ENCODE measurements around the gene LRIT2. TPM values are rescaled to one million over a fixed set of nuclear protein-coding genes. Genes with fewer than 3 reads are reported as not detected.

LRIT2 gene
- total and polyA plus RNA-seq, 9 of the 15 experiments (the other 6 are each of a cell fraction or from before 2014, with no cell fraction given), result not detected

- no peak overlapping the region for H3K4me2 ChIP-seq (ENCODE audit: insufficient read depth, low read length)
- H3K36me3 ChIP-seq (ENCODE audit: control insufficient read depth, insufficient read depth, low read length), result no peaks in the 10 kb centered on the region
- DNase-seq (ENCODE audit: extremely low read depth in 1 of 4, low spot score in 3 of 4), result no peak
- no peak overlapping the region for H3K27ac ChIP-seq (ENCODE audit: extremely low read depth, low read depth, low read length)
- no peaks in the 10 kb centered on the region for H3K9me1 ChIP-seq (ENCODE audit: control insufficient read depth, insufficient read depth, low read length)
- TF ChIP-seq NRF1 (conservative IDR thresholded peaks at IDR 0.05 in 1 of 2, IDR thresholded peaks at IDR 0.05 in 1 of 2) (0 out of 4 replicates have a peak, but pooled peaks of 1 of the 2 experiments have one; percentile 1), HLTF (IDR thresholded peaks at IDR 0.05) (no peak), CHD7 (IDR thresholded peaks at IDR 0.05; ENCODE audit: low read depth, low read length) (no peak), ZNF583 (CRISPR knock-in tag; IDR thresholded peaks at IDR 0.05) (no peak), NR0B1 (IDR thresholded peaks at IDR 0.05; ENCODE audit: partially characterized antibody) (no peak), XRCC3 (IDR thresholded peaks at IDR 0.05) (no peak)
- H3K79me2 ChIP-seq (ENCODE audit: control insufficient read depth, insufficient read depth, low read length), result no peaks in the 10 kb centered on the region
- intact Hi-C loops (cut with micrococcal nuclease) (loop anchor here (1.0 to 2.0 kb wide), 2 partner anchors 57 to 80 kb away; no protein-coding TSS in a partner anchor), in situ Hi-C loops (cut with MboI) (no loop called here)
- peaks cover 9 to 32% of the 10 kb centered on the region in 2 experiments for H3K27me3 ChIP-seq (ENCODE audit: control insufficient read depth in 2 of 2, insufficient read depth in 2 of 2, low read length in 2 of 2)
- ATAC-seq, result no peak
- POLR2A ChIA-PET, result no interaction called here
- WGBS (ENCODE audit: insufficient coverage, low coverage, missing lambda C conversion rate), result under 1% methylated on average over 6 of the region's 6 CpGs
- peaks cover 7 to 8% of the 10 kb centered on the region in 2 experiments; a peak in 4 of 5 replicates for H3K4me1 ChIP-seq (replicated peaks in 1 of 2; ENCODE audit: control insufficient read depth in 2 of 2, insufficient read depth in 2 of 2, low read length in 2 of 2)
- no peaks in the 10 kb centered on the region for H4K20me1 ChIP-seq (replicated peaks; ENCODE audit: control insufficient read depth, insufficient read depth, low read length)
- no peak for FAIRE-seq
- H3K9me3 ChIP-seq (replicated peaks; ENCODE audit: control insufficient read depth, insufficient read depth, low read depth, low read length), result no peaks in the 10 kb centered on the region
- no peak overlapping the region for H3K4me3 ChIP-seq
- no peak overlapping the region for H3K9ac ChIP-seq (ENCODE audit: insufficient read depth in 1 of 2, low read depth in 2 of 2, low read length in 2 of 2)
- CTCF ChIA-PET (ENCODE audit: low intra/inter-chr PET ratio), result interaction anchor here (1.1 to 2.1 kb wide), 3 partner anchors 58 to 332 kb away, joined by 3 to 19 read pairs (median 12); no protein-coding TSS in a partner anchor
- no peak overlapping the region for H2AFZ ChIP-seq (ENCODE audit: low read depth, low read length)
- no TSS peak for BruUV-seq (replicated peaks)
Measured at GRCh38 chr10:84205853-84206525, 19.4 kb downstream of the LRIT2 start.

Measured in K562 (cell line).